ENCODE results near the gene ATP6V1F.

The ATP6V1F gene

DNA sequence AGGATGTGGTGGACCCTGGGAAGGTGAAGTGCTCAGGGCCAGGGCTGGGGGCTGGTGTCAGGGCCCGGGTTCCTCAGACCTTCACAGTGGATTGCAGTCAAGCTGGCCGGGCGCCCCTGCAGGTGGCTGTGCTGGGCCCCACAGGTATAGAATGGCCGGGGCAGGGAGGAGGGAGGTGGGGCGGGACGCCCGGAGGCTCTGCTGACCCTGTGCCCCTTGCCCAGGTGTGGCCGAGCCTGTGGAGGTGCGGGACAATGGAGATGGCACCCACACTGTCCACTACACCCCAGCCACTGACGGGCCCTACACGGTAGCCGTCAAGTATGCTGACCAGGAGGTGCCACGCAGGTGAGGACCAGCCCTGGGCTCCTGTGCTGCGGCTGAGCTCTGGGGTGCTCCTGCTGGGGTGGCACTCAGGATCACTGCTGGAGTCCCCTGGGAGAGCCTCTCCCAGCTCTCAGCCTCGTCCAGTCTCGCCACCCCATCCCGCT lies 14.9 kb upstream of the ATP6V1F start:
- DNase-seq (ENCODE audit: low read depth in 2 of 2, low spot score in 1 of 2): no peak

- no peak for DNase-seq (ENCODE audit: low read depth in 2 of 2, low spot score in 1 of 2)
Observed at GRCh38 chr7:128848289-128849155, 14.1 kb upstream of the ATP6V1F start.

- DNase-seq (ENCODE audit: low read depth in 2 of 2, low spot score in 1 of 2): no peak
Observed at GRCh38 chr7:128849156-128849515, 13.5 kb upstream of the ATP6V1F start.

DNA sequence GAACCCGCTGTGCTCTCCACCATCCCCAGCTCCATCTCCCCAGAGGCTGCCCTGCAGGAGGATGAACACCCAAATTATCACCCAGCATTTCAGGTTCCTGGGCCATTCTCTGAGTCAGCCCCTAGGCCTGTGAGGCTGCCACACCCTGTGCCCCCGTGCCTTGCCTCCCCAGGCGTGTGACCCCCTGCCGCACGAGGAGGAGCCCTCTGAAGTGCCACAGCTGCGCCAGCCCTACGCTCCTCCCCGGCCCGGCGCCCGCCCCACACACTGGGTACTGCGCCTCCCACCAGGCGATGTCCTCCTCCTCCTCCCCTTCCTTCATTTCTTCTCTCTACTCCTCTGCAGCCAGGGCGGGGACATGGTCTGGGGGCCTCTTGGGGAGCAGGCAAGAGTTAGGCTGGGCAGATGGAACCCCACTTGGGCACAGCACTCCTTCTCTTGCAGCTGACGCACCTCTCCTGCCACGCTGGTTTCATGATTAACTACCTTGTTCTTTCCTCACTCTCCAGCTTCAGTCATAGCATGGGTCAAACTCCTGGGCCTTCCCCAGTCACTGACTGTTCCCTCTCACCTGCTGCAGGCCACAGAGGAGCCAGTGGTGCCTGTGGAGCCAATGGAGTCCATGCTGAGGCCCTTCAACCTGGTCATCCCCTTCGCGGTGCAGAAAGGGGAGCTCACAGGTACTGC lies 12.7 kb upstream of the ATP6V1F start:
- DNase-seq (ENCODE audit: low read depth in 2 of 2, low spot score in 1 of 2): no peak

DNA sequence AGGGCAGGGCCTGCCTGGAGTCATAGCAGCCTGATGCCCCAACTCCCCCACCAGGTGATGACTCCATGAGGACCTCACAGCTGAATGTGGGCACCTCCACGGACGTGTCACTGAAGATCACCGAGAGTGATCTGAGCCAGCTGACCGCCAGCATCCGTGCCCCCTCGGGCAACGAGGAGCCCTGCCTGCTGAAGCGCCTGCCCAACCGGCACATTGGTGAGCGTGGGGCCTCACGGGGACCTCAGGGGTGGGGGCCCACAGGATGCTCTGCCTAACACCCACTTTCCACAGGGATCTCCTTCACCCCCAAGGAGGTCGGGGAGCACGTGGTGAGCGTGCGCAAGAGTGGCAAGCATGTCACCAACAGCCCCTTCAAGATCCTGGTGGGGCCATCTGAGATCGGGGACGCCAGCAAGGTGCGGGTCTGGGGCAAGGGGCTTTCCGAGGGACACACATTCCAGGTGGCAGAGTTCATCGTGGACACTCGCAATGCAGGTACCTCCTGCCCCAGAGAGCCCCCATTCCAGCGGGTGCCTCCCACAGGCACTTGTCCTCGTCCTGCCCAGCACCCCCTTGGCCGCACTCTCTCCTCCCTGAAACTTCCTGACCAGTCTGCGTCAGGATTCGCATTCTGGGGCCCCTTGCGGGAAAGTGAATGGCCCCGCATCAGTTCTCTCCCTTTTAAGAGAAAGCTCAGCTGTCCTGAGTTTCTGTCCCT lies 10.0 kb upstream of the ATP6V1F start:
- no peak for DNase-seq (ENCODE audit: low read depth in 2 of 2, low spot score in 1 of 2)

GRCh38 chr7:128853799-128854198 lies 8.9 kb upstream of the ATP6V1F start:
- DNase-seq (ENCODE audit: low read depth in 2 of 2, low spot score in 1 of 2): no peak

- no peak for DNase-seq (ENCODE audit: low read depth in 2 of 2, low spot score in 1 of 2)
Observed at GRCh38 chr7:128854396-128854795, 8.3 kb upstream of the ATP6V1F start.

DNA sequence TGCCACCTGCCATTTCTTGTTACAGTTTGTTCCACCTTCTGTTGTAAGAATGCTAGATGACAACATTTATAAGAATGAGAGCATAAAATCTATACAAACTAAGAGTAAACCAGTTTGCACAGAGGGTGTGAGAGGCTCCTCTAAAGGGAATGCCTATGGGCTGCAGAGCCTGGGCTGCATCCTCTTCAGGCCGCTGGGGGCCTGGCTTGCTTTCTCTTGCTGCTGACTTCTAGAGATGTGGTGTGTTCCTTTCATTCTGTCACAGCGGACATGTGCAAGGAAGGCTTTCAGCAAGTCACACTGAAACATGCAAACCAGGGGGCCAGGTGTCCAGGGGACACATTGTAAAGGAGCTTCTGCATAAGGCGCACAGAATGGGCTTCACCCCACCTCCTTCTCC lies 7.1 kb upstream of the ATP6V1F start:
- no peak for DNase-seq (ENCODE audit: low read depth in 2 of 2, low spot score in 1 of 2)

DNA sequence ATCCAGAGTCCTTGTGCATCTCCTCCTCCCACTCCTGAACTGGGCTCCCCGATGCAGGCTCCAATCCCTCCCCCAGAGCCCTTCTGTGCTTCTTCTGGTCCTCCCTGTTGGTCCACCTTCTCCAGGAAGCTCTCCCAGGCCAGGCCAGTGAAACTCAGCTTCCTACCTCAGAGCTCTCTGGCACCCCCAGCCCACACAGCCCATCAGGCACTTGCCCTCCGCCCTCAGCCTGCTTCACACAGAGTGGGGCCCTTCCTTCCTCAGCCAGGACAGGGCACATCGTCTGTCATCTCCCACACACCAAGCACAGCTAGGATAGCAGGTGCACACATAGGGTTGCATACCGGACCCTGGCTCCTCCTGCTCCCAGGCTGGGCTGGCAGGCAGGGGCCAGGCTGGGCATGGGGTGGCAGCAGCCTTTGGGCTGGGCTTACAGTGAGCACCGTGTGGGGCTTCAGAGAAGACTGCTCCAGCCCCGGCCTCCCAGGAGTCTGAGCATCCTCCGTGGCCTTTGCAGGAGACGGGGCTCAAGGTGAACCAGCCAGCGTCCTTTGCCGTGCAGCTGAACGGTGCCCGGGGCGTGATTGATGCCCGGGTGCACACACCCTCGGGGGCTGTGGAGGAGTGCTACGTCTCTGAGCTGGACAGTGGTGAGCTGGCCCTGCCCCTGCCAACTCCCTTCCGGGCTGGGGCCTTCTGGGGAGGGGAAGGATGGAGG lies 6.5 kb upstream of the ATP6V1F start:
- DNase-seq (ENCODE audit: low read depth in 2 of 2, low spot score in 1 of 2): no peak

- DNase-seq (ENCODE audit: low read depth in 2 of 2, low spot score in 1 of 2): no peak
Observed at GRCh38 chr7:128858380-128859231, 4.0 kb upstream of the ATP6V1F start.

DNA sequence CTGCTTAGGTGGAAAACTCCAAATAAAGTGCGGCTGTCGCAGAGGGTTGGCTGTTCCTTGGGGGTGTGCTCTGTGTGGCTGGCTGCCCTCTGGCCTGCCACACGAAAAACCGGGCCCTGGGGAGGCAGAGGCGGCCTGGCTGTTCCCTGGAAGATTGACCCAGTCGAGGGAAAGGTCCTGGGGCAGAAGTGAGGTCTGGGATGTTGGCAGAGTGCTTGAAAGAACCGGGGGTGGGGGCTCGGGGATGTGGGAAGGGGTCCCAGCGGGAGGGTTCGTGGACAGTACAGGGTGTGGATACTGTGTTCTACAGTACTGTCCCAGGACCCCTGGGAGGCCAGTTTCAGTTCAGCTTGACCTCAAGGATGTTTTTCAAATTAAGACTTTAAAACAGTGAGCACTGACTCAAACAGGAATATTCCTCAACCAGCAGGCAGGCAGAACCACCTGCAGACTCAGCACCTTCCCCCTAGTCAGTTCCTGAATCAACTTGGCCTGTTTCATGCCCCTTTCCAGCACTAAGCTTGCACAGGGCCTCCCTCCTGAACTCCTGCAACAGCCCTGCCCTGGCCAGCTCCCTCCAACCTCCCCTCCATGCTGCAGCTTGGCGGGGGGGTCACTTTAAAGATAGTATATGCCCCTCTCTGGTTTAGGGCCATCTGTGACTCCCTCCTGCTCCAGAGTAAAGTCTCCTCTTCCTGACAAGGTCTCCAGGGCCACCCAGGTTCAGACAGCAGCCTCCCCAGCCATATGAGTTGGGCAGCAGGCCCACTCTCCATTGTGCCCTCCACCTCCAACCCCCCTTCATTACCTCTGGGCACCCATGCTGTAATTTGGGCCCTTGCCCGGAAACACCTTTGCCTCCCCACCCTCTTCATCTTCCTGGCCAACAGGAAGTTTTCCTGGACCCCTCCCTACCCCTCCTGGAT lies 3.2 kb upstream of the ATP6V1F start:
- no peak for DNase-seq (ENCODE audit: low read depth in 2 of 2, low spot score in 1 of 2)

- DNase-seq (ENCODE audit: low read depth in 2 of 2, low spot score in 1 of 2): no peak
Observed at GRCh38 chr7:128860158-128861073, 2.2 kb upstream of the ATP6V1F start.

DNA sequence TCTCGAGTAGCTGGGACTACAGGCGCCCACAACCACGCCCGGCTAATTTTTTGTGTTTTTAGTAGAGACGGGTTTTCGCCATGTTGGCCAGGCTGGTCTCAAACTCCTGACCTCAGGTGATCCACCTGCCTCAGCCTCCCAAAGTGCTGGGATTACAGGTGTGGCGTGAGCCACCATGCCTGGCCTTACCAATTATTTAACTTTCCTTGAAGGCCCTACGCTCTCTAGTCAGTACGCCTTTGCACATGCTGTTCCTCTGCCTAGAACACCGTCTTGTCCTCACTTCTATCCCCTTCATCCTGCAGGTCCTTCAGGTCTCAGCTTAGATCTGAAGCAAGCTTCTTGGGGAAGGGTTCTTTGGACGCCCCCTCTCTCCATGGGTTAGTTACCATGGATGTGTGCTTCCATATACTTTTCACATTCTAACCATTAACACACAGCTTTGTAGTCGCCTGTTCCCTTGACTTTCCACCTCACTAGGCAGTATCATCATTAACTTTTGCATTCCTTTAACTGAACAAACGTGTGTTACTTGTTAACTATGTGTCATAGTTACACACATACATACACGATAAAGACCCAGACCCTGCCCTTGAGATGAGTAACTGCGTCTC lies 592 bp upstream of the ATP6V1F start:
- no peak for DNase-seq (ENCODE audit: low read depth in 2 of 2, low spot score in 1 of 2)

- peak in 1 of 2 donors; percentile 11 for DNase-seq (ENCODE audit: low read depth in 2 of 2, low spot score in 1 of 2)
Observed at GRCh38 chr7:128863433-128863989, 855 bp downstream of the ATP6V1F start.

- DNase-seq (ENCODE audit: low read depth in 2 of 2, low spot score in 1 of 2): no peak
Observed at GRCh38 chr7:128865303-128865702, 2.6 kb downstream of the ATP6V1F start.

DNA sequence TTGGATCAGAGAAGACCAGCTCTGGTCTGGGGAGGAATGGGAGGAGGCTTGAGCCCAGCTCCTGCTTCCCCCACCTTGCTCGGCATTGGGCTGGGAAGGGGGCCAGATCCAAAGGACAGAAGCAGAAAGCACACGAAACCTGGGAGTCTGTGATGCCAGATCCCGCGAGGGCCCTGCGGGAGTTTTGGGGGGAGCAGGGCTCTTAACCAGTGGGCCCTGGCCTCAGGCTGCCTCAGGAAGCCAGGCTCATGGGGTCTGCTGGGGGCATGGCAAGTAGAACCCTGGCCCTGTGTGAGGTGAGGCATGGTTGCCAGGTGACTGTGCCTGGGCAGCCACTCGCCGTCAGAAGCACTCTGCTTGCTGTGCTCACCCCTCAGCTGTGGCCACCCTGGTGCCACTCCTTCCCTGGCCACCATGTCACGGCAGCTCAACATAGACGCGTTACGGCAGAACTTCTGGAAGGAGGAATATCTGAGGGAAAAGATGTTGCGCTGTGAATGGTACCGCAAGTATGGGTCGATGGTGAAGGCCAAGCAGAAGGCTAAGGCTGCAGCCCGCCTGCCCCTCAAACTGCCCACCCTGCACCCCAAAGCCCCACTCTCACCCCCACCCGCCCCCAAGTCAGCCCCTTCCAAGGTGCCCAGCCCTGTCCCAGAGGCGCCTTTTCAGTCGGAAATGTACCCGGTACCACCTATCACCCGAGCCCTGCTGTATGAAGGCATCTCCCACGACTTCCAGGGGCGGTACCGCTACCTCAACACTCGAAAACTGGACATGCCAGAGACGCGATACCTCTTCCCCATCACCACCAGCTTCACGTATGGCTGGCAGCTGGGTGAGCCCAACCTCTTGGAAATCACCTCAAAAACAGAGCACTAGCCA lies 3.6 kb downstream of the ATP6V1F start:
- DNase-seq (ENCODE audit: low read depth in 2 of 2, low spot score in 1 of 2): no peak
